PC-9 (cell line): Measurements from ENCODE around the gene ZNF628. TPM values are rescaled to one million over a fixed set of nuclear protein-coding genes. Genes with fewer than 3 reads are reported as not detected.
A peak's percentile ranks its signal among the peaks of the same experiment; 100 is the strongest.

Experiments
- BruUV-seq: library from RNA; stranded (reverse); fragments of 400-500 nt; replicated peaks from 2 replicates; lab custom pipeline; 2021; lab: Mats Ljungman, UMichigan
- CTCF ChIA-PET: fragments of 300-600 bp; sonication (Branson Sonifier 250); formaldehyde crosslinking; loops from one replicate; lab custom pipeline; 2022; ENCODE audit warnings: antibody characterized with exemption; lab: Charles Lee
- POLR2A ChIA-PET: fragments of 300-600 bp; sonication (Branson Sonifier 250); formaldehyde crosslinking; loops from one replicate; lab custom pipeline; 2022; ENCODE audit warnings: antibody characterized with exemption; ENCODE audit not compliant: unreplicated experiment; lab: Charles Lee
- DNase-seq, 2 experiments: peaks; one replicate each; pipeline versions ENCODE4 v3.0.0 to v3.0.0-alpha.2; 2015 to 2022; ENCODE audit warnings: mixed read lengths in 1 of 2
- H2AFZ ChIP-seq: fragments of 200-600 bp; sonication (generic); 2 replicates; pipeline ENCODE4 v1.8.1; 2017; ENCODE audit warnings: antibody characterized with exemption
- H3F3A ChIP-seq: fragments of 200-600 bp; sonication (generic); 2 replicates; pipeline ENCODE4 v1.8.1; 2017; ENCODE audit warnings: antibody characterized with exemption, mild to moderate bottlenecking, low read depth; ENCODE audit not compliant: insufficient read depth
- H3K27ac ChIP-seq: fragments of 200-600 bp; sonication (generic); 2 replicates; pipeline ENCODE4 v1.6.1; 2016; ENCODE audit warnings: mixed run types
- H3K27me3 ChIP-seq: fragments of 200-600 bp; sonication (generic); 2 replicates; pipeline ENCODE4 v1.6.1; 2016; ENCODE audit warnings: low read depth, mixed run types; ENCODE audit not compliant: insufficient read depth
- H3K36me3 ChIP-seq: fragments of 200-600 bp; sonication (generic); 2 replicates; pipeline ENCODE4 v1.6.1; 2016; ENCODE audit warnings: low read depth, mixed run types
- H3K4me1 ChIP-seq: fragments of 200-600 bp; sonication (generic); replicated peaks from 2 replicates; pipeline ENCODE4 v1.6.1; 2016; ENCODE audit warnings: mixed run types; ENCODE audit not compliant: insufficient read depth
- H3K4me2 ChIP-seq: fragments of 200-600 bp; sonication (generic); 2 replicates; pipeline ENCODE4 v1.6.1; 2017; ENCODE audit warnings: mixed run types
- H3K4me3 ChIP-seq: fragments of 200-600 bp; sonication (generic); 2 replicates; pipeline ENCODE4 v1.6.1; 2016; ENCODE audit warnings: mixed run types
- H3K79me2 ChIP-seq: fragments of 200-600 bp; sonication (generic); 2 replicates; pipeline ENCODE4 v1.6.1; 2017; ENCODE audit warnings: low read depth, mixed run types
- H3K9me2 ChIP-seq: fragments of 200-600 bp; sonication (generic); 2 replicates; pipeline ENCODE4 v1.8.1; 2017; ENCODE audit warnings: mild to moderate bottlenecking; ENCODE audit not compliant: insufficient read depth
- H3K9me3 ChIP-seq: fragments of 200-600 bp; sonication (generic); 2 replicates; pipeline ENCODE4 v1.8.1; 2016; ENCODE audit warnings: low read depth; ENCODE audit not compliant: insufficient read depth
- H4K20me1 ChIP-seq: fragments of 200-600 bp; sonication (generic); 2 replicates; pipeline ENCODE4 v1.8.1; 2017; ENCODE audit not compliant: insufficient read depth
- EZH2 ChIP-seq: fragments of 200-600 bp; sonication (generic); IDR thresholded peaks from 2 replicates; pipeline ENCODE4 v1.8.0; 2017; ENCODE audit warnings: antibody characterized with exemption, low read depth
- intact Hi-C: fragments of 100-400 bp; cut with micrococcal nuclease; formaldehyde crosslinking; loops from one replicate; pipeline ENCODE4 v1.10.0; 2022; ENCODE audit not compliant: unreplicated experiment
- total RNA-seq: library from RNA; stranded (reverse); gene quantifications from 2 replicates; pipeline ENCODE4 v1.2.3, GENCODE V29; 2021
- TF ChIP-seq, protein P1 (sequence below): fragments of 200-600 bp; sonication (generic); conservative IDR thresholded peaks from 2 replicates; pipeline ENCODE4 v1.6.1; 2017; ENCODE audit warnings: mixed run types, antibody characterized with exemption, mild to moderate bottlenecking, moderate library complexity

Gene ZNF628
- total RNA-seq, 1 experiment from 2014 or later = 19.3 TPM

DNA sequence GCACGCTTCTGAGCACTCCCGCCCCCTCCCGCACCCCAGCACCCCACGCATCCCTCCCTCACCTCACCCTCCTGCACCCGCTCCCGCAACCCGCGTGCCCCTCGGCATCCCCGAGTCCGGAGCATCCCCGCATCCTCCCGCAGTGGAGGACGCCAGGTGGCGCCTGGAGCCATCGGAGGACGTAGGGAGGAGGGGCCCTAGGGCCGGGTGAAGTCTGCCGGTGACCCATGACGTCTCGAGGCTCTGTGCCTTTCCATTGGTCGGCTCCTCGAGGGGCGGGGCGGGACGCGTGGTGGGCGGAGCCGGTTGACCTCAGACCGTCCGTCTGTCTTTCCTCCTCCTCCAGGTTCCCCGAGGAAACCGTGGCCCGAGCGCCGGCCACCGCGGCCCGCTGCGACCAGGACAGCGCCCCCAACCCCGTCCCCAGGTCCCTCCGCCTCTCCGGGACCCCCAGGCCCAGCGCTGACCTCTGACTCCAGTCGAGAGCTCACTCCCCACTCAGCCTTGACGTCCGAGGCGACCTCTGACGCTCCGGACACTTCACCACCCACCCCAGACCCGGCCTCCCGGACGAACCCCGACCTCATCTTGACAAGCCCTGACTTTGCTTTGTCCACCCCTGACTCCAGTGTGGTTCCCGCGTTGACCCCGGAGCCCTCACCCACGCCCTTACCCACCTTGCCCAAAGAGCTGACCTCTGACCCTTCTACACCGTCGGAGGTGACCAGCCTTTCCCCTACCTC, 40.6 kb downstream of the ZNF628 start:
- no peaks in the 10 kb centered on the region for H3K9me3 ChIP-seq
- no peaks in the 10 kb centered on the region for H3K36me3 ChIP-seq
- no peak overlapping the region for H3K27ac ChIP-seq
- H4K20me1 ChIP-seq = no peaks in the 10 kb centered on the region
- intact Hi-C loops = loop anchor here (1.0 to 2.0 kb wide), 6 partner anchors 32 to 114 kb away; partner anchors contain the start of genes FIZ1 and ZNF784
- H3K4me2 ChIP-seq = peak overlapping the region; percentile 96
- H3K4me3 ChIP-seq = peak overlapping the region; percentile 60; the same call in 1 of the 2 replicates
- H3F3A ChIP-seq = peaks cover 17% of the 10 kb centered on the region
- no peaks in the 10 kb centered on the region for H3K9me2 ChIP-seq
- no peaks in the 10 kb centered on the region for H3K4me1 ChIP-seq
- H2AFZ ChIP-seq = peak overlapping the region; percentile 85
- H3K79me2 ChIP-seq = no peaks in the 10 kb centered on the region
- peaks cover 17% of the 10 kb centered on the region for H3K27me3 ChIP-seq
- ChIA-PET CTCF (interaction anchor here (0.5 kb wide), 1 partner anchor 66 kb away, joined by 3 read pairs; no protein-coding TSS in a partner anchor), POLR2A (interaction anchor here (0.5 kb wide), 1 partner anchor 30 kb away, joined by 8 read pairs; no protein-coding TSS in a partner anchor)
- TSS peak; percentile 45 for BruUV-seq
- peak; percentile 83 to 97 for DNase-seq
- TF ChIP-seq, protein P1, sequence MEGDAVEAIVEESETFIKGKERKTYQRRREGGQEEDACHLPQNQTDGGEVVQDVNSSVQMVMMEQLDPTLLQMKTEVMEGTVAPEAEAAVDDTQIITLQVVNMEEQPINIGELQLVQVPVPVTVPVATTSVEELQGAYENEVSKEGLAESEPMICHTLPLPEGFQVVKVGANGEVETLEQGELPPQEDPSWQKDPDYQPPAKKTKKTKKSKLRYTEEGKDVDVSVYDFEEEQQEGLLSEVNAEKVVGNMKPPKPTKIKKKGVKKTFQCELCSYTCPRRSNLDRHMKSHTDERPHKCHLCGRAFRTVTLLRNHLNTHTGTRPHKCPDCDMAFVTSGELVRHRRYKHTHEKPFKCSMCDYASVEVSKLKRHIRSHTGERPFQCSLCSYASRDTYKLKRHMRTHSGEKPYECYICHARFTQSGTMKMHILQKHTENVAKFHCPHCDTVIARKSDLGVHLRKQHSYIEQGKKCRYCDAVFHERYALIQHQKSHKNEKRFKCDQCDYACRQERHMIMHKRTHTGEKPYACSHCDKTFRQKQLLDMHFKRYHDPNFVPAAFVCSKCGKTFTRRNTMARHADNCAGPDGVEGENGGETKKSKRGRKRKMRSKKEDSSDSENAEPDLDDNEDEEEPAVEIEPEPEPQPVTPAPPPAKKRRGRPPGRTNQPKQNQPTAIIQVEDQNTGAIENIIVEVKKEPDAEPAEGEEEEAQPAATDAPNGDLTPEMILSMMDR = peak; percentile 94
- TF ChIP-seq EZH2 = no peak

DNA sequence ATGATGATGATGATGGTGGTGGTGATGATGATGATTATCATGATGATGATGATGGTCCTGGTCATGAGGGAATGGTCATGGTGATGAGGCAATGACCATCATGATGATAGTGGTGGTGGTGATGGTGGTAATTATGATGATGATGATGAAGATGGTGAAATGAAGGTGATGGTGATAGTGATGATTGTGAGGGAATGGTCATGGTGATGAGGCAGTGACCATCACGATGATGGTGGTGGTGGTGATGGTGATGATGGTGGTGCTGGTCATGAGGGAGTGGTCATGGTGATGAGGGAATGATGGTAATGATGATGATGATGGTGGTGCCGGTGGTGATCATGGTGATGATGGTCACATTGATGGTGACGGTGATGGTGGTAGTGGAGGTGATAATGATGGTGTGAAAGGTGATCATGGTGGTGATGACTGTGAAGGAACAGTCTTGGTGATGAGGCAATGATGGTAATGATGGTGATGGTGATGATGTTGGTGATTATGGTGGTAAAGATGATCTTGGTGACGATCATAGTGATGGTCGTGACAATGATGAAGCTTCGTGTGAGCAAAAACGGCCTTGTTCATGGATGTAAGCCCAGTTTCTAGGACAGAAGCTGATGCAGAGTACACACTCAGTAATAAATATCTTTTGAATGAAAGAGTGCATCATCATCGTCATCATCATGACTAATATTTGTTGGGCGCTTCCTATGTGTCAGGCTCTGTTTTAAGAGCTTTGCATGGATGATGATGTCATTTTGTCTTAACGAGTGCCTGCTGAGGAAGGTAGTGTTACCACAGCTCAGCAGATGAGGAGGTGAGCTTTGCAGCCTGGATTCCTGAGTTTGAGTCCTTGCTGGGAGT, 43.3 kb downstream of the ZNF628 start:
- Histone ChIP-seq H3K4me3 (no peak overlapping the region), H3K9me2 (no peaks in the 10 kb centered on the region), H3K79me2 (no peaks in the 10 kb centered on the region), H3F3A (peaks cover 17% of the 10 kb centered on the region), H4K20me1 (no peaks in the 10 kb centered on the region), H3K36me3 (no peaks in the 10 kb centered on the region), H2AFZ (no peak overlapping the region), H3K4me1 (no peaks in the 10 kb centered on the region), H3K27me3 (peaks cover 3% of the 10 kb centered on the region; the same call in 1 of the 2 replicates), H3K9me3 (no peaks in the 10 kb centered on the region), H3K4me2 (no peak overlapping the region), H3K27ac (no peak overlapping the region)
- ChIA-PET POLR2A (interaction anchor here (0.6 kb wide), 3 partner anchors 66 to 449 kb away, joined by 3 to 8 read pairs (median 4); partner anchors contain the start of gene ZNF784), CTCF (interaction anchor here (0.6 kb wide), 2 partner anchors 12 to 146 kb away, joined by 3 to 15 read pairs; no protein-coding TSS in a partner anchor)
- BruUV-seq = TSS peak; percentile 19
- intact Hi-C loops = no loop called here
- TF ChIP-seq, protein P1 = no peak
- no peak for TF ChIP-seq EZH2
- DNase-seq = peak in 1 of 2 experiments; percentile 84

DNA sequence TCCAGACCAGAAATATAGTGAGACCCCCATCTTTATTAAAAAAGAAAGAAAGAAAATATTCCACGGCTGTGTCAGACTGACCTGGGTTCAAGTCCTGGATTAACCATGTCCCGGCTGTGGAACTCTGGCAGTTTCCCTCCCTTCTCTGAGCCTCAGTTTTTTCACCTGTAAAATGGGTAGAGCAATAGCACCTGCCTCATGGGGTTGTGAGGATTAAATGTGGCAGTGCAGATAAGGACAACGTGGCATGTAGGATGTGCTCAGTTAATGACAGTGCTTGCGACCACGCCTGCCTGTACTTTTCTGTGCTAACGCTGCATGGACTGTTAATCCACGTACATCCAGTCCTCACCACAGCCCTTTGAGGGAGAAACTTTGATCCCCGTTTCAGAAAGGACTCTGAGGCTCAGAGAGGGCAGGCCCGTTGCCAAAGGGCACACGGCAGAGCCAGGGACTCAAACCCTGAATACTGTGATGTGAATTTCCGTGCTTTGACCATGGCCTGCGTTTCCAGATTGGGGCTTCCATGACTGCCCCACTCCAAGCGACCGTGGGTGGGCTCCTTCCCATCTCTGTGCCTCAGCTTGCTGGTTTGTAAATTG, 44.4 kb downstream of the ZNF628 start:
- H3K27me3 ChIP-seq = no peaks in the 10 kb centered on the region
- no peak for DNase-seq
- no peaks in the 10 kb centered on the region for H3K9me2 ChIP-seq
- intact Hi-C loops = no loop called here
- H3F3A ChIP-seq = peaks cover 17% of the 10 kb centered on the region
- H3K36me3 ChIP-seq = no peaks in the 10 kb centered on the region
- POLR2A ChIA-PET = no interaction called here
- peaks cover under 1% of the 10 kb centered on the region; the same call in 1 of the 2 replicates for H3K4me1 ChIP-seq
- no peaks in the 10 kb centered on the region for H3K79me2 ChIP-seq
- no peaks in the 10 kb centered on the region for H4K20me1 ChIP-seq
- no peak overlapping the region for H3K27ac ChIP-seq
- CTCF ChIA-PET = interaction anchor here (0.6 kb wide), 1 partner anchor 14 kb away, joined by 15 read pairs; no protein-coding TSS in a partner anchor
- no TSS peak for BruUV-seq
- no peak for TF ChIP-seq EZH2
- TF ChIP-seq, protein P1 = no peak
- H2AFZ ChIP-seq = no peak overlapping the region
- H3K4me2 ChIP-seq = no peak overlapping the region
- H3K4me3 ChIP-seq = no peak overlapping the region
- no peaks in the 10 kb centered on the region for H3K9me3 ChIP-seq
